Measurements from ENCODE around the gene RAMAC. TPM values are rescaled to one million over a fixed set of nuclear protein-coding genes. Genes with fewer than 3 reads are reported as not detected.

RAMAC gene
- total and polyA plus RNA-seq, 5 experiments from 2014 or later: 17.5 to 35.0 (median 28.5) TPM

DNA sequence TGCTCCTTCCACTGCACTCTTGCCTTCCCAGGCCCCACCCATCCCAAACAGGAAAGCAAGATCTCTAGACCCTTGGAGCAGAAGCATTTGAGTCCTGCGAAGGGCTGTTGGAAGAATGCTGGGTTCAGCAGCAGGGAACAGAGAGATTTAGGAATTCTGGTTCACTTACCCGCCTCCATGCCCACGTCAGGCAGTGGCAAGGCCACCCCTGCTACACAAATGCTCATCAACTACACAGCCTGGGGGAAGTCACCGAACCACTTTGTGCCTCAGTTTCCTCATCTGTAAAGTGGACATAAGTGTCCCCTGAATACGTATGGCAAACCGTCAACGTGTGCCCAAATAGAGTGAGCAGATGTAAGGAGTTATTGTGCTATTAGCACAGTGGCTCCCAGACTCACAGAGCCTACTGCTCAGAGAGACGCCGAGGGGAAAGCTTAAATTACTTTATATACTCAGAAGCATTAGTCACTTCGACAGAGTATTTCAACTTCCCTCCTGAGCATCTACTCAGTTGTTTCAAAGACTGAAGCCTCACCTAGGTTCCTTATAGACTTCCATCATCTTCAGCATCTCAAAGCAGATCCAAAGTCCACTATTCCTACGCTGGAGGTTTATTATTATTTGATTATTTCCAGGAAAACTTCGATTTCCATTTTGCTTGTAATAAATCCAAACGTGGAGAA, 34.4 kb upstream of the RAMAC start:
- DNase-seq: no peak
- Mint-ChIP-seq H3K9me3 (no peaks in the 10 kb centered on the region), H3K4me1 (peaks cover 0 to 6% (median 1%) of the 10 kb centered on the region in 4 donors), H3K27me3 (peaks cover 0 to 11% (median 1%) of the 10 kb centered on the region in 5 donors), H3K4me3 (peak overlapping the region in 6 of 10 donors; percentile 50 to 84 (median 75)), H3K27ac (peak overlapping the region in 2 of 10 donors; percentile 13 to 48), H3K36me3 (peaks cover 0 to 2% (median 0%) of the 10 kb centered on the region in 3 donors)
- POLR2A ChIA-PET: no interaction called here
- ATAC-seq: no peak

DNA sequence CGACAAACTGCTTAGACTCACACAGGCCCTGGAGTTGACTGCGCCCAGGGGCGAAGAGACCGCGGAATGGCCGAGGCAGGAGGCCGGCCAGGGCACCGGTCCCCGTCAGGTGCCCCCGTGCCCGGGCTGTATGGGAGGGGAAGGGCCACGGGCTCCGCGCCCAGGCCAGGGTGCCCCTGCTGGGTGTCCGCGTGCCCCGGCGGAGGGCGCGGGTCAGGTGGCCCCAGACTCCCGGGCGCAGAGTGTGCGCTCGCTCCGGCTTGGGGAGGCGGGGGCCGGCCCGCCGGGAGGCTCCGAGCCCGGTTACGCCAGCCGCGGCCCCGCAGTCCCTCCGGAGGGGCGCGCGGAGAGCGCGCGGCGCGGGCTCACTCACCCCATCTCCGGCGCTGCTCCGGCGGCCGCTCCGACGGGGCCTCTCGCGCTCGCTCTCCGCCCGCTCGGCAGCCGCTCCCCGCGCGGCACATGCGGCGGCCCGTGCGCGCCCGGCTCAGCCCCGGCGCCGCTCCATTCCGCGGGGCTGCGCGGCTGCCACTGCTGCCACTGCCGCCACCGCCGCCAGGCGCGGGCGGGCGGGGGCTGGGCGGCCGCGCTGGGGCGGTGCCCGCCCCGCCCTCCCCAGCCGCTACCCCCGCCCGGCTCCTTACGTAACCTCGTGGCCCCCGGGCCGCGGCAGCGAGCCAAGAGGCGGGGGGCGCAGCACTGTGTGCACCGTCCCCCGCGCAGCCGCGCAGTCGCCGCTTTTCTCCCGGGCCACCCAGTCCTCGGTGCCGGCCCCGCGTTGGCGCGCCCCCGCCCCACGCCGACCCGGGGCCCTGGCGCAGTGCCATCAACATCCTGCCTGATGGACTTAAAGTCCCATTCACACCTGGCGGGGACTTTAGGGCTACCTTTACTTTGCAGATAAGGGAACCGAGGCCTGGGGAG, 33.6 kb upstream of the RAMAC start, which contains the start of gene HOMER2:
Gene HOMER2 (minus strand): TSS at position 563 of the 924 bp plus-strand sequence. CDS start 185 bp downstream, at position 378.
- DNase-seq (peak in 5 of 10 donors; percentile 2 to 24 (median 15)), ATAC-seq (peak; percentile 79 to 88)
- Mint-ChIP-seq H3K27ac (peak within 1 kb of the TSS in 3 of 10 donors; percentile 13 to 48 (median 34)), H3K36me3 (peaks cover 0 to 2% (median 0%) of the 10 kb centered on the region in 3 donors), H3K4me1 (peaks cover 0 to 6% (median 0%) of the 10 kb centered on the region in 4 donors), H3K9me3 (no peaks in the 10 kb centered on the region), H3K4me3 (peak within 1 kb of the TSS; percentile 59 to 84 (median 74)), H3K27me3 (peaks cover 0 to 5% (median 1%) of the 10 kb centered on the region in 5 donors)
- POLR2A ChIA-PET: no interaction called here

DNA sequence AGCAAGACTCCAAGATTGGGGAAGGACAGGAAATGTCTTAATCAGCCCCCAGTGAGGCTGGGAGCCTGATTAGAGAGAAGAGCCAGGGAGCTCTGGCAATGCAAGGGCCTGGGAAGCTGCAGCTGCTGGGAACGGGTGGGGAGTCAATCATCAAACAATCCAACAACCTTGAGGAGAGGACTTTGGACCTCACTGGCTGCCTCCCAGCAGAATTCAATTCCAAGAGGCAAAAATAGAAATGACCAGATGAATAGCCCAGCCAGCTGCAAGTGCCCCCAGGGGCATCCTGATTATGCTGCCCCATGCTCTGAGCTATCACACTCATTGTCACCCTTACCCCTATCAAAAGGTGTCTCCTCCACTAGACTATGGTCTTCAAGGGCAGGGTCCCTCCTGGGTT, 27.4 kb upstream of the RAMAC start:
- peaks cover 0 to 1% (median 0%) of the 10 kb centered on the region in 5 donors for H3K27me3 Mint-ChIP-seq
- no peak overlapping the region for H3K27ac Mint-ChIP-seq
- H3K4me1 Mint-ChIP-seq: no peaks in the 10 kb centered on the region
- DNase-seq (no peak), ATAC-seq (no peak)
- no peaks in the 10 kb centered on the region for H3K9me3 Mint-ChIP-seq
- H3K4me3 Mint-ChIP-seq: no peak overlapping the region
- H3K36me3 Mint-ChIP-seq: peaks cover 0 to 6% (median 0%) of the 10 kb centered on the region in 3 donors
- POLR2A ChIA-PET: no interaction called here

DNA sequence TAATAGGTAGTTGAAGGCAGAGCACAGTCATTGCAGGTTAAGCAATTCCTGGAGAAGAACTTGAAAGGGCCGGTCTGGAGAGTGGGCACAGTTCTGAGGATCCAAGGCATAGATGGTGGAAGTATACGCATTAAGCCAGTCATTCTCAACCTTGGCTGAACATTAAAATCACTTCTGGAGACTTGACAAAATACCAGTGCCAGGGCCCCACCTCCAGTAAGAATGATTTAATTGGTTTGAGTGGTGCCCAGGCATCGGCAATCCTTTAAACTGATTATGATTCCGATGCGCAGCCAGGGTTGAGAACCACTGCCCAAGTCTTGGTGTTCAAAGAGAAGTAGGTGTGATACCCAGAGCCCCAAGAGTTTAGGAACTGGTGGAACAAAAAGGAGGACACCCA, 26.6 kb upstream of the RAMAC start:
- ATAC-seq: no peak
- H3K9me3 Mint-ChIP-seq: no peaks in the 10 kb centered on the region
- no peak overlapping the region for H3K4me3 Mint-ChIP-seq
- POLR2A ChIA-PET: no interaction called here
- DNase-seq: no peak
- peaks cover 0 to under 1% (median 0%) of the 10 kb centered on the region in 5 donors for H3K27me3 Mint-ChIP-seq
- no peaks in the 10 kb centered on the region for H3K4me1 Mint-ChIP-seq
- H3K36me3 Mint-ChIP-seq: peaks cover 0 to 6% (median 0%) of the 10 kb centered on the region in 3 donors
- no peak overlapping the region for H3K27ac Mint-ChIP-seq

DNA sequence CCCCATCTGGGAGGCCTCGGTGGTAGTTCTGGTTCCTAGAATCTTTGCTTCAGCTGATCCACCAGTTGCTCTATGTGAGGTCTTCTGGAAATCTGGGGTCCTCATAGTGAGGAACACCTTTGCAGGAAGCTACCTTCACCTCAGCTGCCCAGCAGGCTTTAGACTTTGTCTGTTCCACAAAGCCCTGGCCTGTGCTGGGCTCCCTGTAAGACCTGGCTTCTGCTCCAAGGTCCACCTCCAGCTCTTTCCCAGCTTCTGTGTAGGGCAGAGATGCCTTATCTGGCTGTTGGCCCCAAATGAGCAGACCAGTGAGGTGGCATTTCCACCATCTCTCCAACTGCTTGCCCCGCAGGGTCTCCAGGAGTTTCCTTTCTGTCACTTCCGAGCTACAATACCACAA, 25.2 kb upstream of the RAMAC start:
- no peaks in the 10 kb centered on the region for H3K4me1 Mint-ChIP-seq
- DNase-seq (no peak), ATAC-seq (no peak)
- H3K9me3 Mint-ChIP-seq: no peaks in the 10 kb centered on the region
- no peak overlapping the region for H3K27ac Mint-ChIP-seq
- peaks cover 0 to 6% (median 0%) of the 10 kb centered on the region in 3 donors for H3K36me3 Mint-ChIP-seq
- POLR2A ChIA-PET: no interaction called here
- H3K27me3 Mint-ChIP-seq: no peaks in the 10 kb centered on the region
- no peak overlapping the region for H3K4me3 Mint-ChIP-seq

DNA sequence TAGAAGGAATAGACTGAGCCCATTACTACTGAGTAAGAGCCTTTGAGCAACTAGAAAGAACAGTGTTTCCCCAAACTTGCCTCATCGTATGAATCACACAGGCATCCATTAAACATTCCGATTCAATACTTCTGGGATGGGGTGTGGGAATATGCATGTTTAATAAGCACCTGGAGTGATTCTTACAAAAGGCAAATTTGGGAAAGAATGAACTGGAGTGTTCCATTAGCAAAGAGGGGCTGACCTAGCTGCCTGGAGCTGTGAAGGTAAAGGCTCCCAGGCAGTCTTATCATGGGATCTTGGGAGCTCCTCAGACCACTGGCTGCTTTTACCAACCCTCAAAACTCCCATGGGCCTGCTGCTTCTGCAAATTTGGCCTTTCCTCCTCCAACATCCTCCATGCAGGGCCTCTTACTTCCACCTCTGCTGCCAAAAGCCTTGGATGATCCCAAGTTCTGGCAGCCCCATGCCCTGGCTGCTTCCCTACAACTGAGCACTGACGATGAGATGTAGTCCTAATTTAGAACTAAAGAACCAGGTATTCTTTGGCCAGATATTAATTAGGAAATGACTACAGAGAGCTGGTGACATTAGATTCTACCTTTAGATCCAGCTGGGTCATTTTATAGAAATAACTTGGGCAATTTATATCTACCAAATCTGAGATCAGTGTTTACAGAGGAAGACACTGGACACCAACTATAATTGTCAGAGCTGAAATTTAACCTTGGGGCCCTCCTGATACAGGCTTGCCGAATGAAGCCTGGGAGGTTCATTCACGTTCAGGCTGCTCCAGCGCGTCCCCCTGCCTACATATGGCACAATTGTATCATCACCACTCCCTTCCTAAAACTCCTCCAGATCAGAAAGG, 22.3 kb upstream of the RAMAC start:
- POLR2A ChIA-PET: no interaction called here
- Mint-ChIP-seq H3K27ac (peak overlapping the region in 1 of 10 donors; percentile 61), H3K9me3 (no peaks in the 10 kb centered on the region), H3K27me3 (no peaks in the 10 kb centered on the region), H3K36me3 (peaks cover 0 to 1% (median 0%) of the 10 kb centered on the region in 3 donors), H3K4me3 (no peak overlapping the region), H3K4me1 (peaks cover 0 to 4% (median 2%) of the 10 kb centered on the region in 4 donors)
- ATAC-seq: no peak
- no peak for DNase-seq

DNA sequence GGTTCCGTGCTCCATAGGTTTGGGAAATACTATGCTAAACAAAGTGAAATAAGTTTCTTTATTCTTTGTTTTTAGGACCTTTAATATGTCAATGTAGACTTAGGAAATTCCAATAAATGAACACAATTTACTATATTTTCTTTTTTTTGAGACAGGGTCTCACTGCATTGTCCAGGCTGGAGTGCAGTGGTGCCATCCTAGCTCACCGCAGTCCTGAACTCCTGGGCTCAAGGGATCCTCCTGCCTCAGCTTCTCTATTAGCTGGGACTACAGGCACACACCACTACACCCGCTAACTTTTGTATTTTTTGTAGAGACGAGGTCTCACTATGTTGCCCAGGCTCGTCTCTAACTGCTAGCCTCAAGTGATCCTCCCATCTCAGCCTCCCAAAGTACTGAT, 21.1 kb upstream of the RAMAC start:
- Mint-ChIP-seq H3K4me3 (no peak overlapping the region), H3K27ac (no peak overlapping the region), H3K9me3 (no peaks in the 10 kb centered on the region), H3K27me3 (no peaks in the 10 kb centered on the region), H3K36me3 (peaks cover 0 to 1% (median 0%) of the 10 kb centered on the region in 3 donors), H3K4me1 (peaks cover 0 to 4% (median 2%) of the 10 kb centered on the region in 4 donors)
- ATAC-seq (no peak), DNase-seq (no peak)
- POLR2A ChIA-PET: no interaction called here

DNA sequence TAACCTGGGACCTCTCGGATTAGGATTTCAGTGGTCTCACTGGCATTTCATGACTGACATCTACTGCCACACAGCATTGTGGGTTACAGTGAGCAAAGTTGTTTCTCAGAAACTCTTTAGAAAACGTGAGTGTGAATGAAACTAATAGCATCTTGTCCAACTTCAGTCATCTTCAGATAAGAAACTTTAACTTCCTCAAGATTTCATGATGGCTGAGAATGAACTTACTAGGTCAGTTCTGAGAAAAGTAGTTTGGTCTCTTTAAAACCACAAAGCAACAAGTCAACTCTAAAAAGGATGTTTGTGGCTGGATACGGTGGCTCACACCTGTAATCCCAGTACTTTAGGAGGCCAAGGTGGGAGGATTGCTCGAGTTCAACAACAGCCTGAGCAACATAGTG, 19.3 kb upstream of the RAMAC start:
- Mint-ChIP-seq H3K4me1 (peaks cover 0 to 4% (median 2%) of the 10 kb centered on the region in 4 donors), H3K9me3 (no peaks in the 10 kb centered on the region), H3K36me3 (no peaks in the 10 kb centered on the region), H3K4me3 (no peak overlapping the region), H3K27me3 (no peaks in the 10 kb centered on the region), H3K27ac (no peak overlapping the region)
- ATAC-seq (no peak), DNase-seq (no peak)
- POLR2A ChIA-PET: no interaction called here

DNA sequence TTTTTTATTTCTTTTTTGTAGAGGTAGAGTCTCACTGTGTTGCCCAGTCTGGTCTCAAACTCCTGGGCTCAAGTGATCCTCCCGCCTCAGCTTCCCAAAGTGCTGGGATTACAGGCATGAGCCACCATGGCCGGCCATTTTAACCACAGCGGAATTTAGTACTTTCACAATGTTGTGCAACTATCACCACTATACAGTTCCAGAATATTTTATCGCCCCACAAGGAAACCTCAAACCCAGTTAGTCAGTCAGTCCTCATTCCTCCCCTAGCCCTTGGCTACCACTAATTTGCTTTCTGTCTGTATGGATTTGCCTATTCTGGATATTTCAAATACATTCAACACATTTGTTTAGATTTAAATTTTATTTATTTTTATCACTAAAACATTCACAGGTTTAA, 17.9 kb upstream of the RAMAC start:
- POLR2A ChIA-PET: no interaction called here
- no peaks in the 10 kb centered on the region for H3K36me3 Mint-ChIP-seq

DNA sequence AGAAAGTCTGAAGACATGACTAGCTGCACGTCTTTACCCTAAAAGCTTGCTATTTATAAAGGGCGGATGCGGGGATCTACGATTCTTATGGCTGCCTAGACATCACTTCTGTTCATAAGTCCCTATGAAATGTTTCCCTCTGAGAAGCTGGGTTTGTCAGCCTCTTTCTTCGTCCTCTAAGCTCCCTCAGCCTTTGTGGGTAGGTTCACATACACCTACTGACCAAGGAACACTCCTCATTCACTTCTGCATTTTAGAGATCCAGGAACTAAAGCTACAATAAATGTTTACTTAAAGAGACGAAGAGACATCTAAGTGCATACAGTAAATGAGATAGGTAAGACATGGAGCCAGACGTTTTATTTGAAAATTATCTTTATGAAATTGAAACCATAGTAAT, 16.7 kb upstream of the RAMAC start:
- POLR2A ChIA-PET: no interaction called here
- DNase-seq (no peak), ATAC-seq (no peak)
- Mint-ChIP-seq H3K9me3 (no peaks in the 10 kb centered on the region), H3K4me1 (peaks cover 0 to 4% (median 2%) of the 10 kb centered on the region in 4 donors), H3K4me3 (no peak overlapping the region), H3K27me3 (no peaks in the 10 kb centered on the region), H3K27ac (no peak overlapping the region), H3K36me3 (no peaks in the 10 kb centered on the region)

More for the DNA sequence above, 17.9 kb upstream of the RAMAC start:
- Mint-ChIP-seq H3K9me3 (no peaks in the 10 kb centered on the region), H3K27ac (no peak overlapping the region), H3K4me3 (no peak overlapping the region), H3K4me1 (peaks cover 0 to 4% (median 2%) of the 10 kb centered on the region in 4 donors), H3K27me3 (no peaks in the 10 kb centered on the region)
- no peak for DNase-seq
- ATAC-seq: no peak

DNA sequence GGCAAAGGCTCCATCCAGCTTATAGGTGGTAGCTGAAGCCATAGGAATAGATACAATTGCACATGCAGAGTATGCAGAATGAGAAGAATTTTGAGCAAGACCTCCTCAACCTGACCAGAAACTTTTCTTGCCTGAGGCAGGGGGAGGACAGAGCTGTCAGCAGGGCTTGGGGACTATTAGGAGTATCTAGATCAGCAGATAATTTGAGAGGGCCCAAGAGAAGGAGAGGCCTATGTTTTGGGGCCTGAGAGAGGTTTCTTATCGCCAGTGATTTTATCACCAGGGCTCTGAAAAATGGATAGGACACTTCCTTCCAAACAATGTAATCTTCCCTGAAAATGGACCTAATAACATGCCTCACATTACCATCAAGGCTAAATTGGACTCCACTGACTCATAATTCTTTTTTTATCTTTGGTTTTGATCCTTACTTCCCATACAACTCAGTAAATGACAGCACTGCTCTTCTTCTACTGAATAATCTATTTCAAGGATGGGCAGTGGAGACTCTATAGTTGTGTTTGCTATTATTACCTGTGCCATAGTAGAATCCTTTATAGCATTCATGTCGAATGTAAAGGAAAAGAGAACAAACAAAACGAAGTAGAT, 15.8 kb upstream of the RAMAC start:
- no peak for DNase-seq
- POLR2A ChIA-PET: interaction anchor here (0.6 kb wide), 1 partner anchor 581 kb away, joined by 5 read pairs; no protein-coding TSS in a partner anchor
- peaks cover 0 to 4% (median 2%) of the 10 kb centered on the region in 4 donors for H3K4me1 Mint-ChIP-seq

DNA sequence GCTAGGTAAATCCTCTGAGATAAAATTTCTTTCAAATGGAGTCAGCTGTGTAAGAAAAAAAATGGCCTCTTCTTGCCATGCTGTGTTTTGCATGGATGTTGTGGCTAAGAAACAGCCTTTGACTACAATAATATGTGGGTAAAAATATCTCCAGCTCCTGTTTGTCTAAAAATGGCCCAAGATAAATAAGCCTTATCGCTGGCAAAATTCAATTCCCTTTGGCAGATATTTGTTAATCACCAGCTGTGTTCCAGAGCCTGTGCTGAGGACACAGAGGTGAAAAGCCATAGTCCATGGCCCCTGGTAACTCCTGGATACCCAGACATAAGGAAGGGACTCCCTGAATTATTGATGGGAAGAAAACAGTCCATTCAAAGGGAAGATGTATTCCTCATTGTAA, 15.3 kb upstream of the RAMAC start:
- POLR2A ChIA-PET: interaction anchor here (0.6 kb wide), 1 partner anchor 581 kb away, joined by 5 read pairs; no protein-coding TSS in a partner anchor
- DNase-seq: no peak
- Mint-ChIP-seq H3K36me3 (no peaks in the 10 kb centered on the region), H3K27me3 (no peaks in the 10 kb centered on the region), H3K27ac (no peak overlapping the region), H3K9me3 (no peaks in the 10 kb centered on the region), H3K4me1 (peaks cover 0 to 4% (median 2%) of the 10 kb centered on the region in 4 donors), H3K4me3 (no peak overlapping the region)
- no peak for ATAC-seq

More for the DNA sequence above, 15.8 kb upstream of the RAMAC start:
- H3K4me3 Mint-ChIP-seq: no peak overlapping the region
- H3K27ac Mint-ChIP-seq: no peak overlapping the region
- H3K9me3 Mint-ChIP-seq: no peaks in the 10 kb centered on the region
- no peaks in the 10 kb centered on the region for H3K27me3 Mint-ChIP-seq
- H3K36me3 Mint-ChIP-seq: no peaks in the 10 kb centered on the region
- ATAC-seq: no peak

All from naive thymus-derived CD8-positive, alpha-beta T cell (primary cell).